Hepatocyte (in vitro differentiated cells): Measurements from ENCODE around the gene HSPB6.

Experiments used
- EZH2 ChIP-seq: fragments of 200-600 bp; sonication (generic); IDR thresholded peaks from 2 replicates; pipeline ENCODE4 v1.6.1; 2016; ENCODE audit warnings: antibody characterized with exemption, mild to moderate bottlenecking, borderline replicate concordance
- EZH2phosphoT487 ChIP-seq: fragments of 200-600 bp; sonication (generic); IDR thresholded peaks from one replicate; pipeline ENCODE4 v1.6.1; 2018; ENCODE audit warnings: antibody characterized with exemption, mild to moderate bottlenecking, low read depth, moderate library complexity; ENCODE audit not compliant: unreplicated experiment, severe bottlenecking
- TF ChIP-seq, protein P1 (sequence below): fragments of 200-600 bp; sonication (generic); IDR thresholded peaks from 2 replicates; pipeline ENCODE4 v1.5.1; 2016; ENCODE audit warnings: antibody characterized with exemption, mild to moderate bottlenecking; ENCODE audit not compliant: poor library complexity

DNA sequence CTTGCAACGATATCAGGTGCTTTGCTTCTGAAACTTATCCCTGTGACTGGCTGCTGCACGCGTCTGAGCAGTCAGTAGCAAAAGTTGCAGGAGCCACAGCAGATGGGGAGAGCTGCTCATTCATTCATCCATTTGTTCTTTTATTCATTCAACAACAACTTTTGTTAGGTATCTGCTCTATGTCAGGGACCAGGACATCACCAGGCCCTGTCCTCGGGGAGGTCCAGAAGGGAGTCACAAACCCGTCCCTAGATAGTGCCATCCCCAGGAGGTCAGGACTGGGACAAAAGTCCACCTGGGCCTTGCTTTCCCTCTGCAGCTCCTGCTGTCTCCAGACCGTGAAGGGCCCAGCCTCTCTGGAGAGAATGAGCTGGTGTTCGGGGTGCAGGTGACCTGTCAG is 21.1 kb upstream of the HSPB6 start:
- TF ChIP-seq EZH2: no peak
- TF ChIP-seq, protein P1, sequence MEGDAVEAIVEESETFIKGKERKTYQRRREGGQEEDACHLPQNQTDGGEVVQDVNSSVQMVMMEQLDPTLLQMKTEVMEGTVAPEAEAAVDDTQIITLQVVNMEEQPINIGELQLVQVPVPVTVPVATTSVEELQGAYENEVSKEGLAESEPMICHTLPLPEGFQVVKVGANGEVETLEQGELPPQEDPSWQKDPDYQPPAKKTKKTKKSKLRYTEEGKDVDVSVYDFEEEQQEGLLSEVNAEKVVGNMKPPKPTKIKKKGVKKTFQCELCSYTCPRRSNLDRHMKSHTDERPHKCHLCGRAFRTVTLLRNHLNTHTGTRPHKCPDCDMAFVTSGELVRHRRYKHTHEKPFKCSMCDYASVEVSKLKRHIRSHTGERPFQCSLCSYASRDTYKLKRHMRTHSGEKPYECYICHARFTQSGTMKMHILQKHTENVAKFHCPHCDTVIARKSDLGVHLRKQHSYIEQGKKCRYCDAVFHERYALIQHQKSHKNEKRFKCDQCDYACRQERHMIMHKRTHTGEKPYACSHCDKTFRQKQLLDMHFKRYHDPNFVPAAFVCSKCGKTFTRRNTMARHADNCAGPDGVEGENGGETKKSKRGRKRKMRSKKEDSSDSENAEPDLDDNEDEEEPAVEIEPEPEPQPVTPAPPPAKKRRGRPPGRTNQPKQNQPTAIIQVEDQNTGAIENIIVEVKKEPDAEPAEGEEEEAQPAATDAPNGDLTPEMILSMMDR: no peak
- no peak for TF ChIP-seq EZH2phosphoT487
